Amniotic epithelial cell (primary cell): Measurements from ENCODE around the gene GH2.
A peak's percentile ranks its signal among the peaks of the same experiment; 100 is the strongest.
"Not testable (repeated sequence)": the region's sequence is repeated elsewhere in the genome, so short reads cannot be mapped to it uniquely, and the experiment has no call there.

Source experiments
- DNase-seq: peaks from one replicate; pipeline ENCODE4 v3.0.0-alpha.2; 2010; ENCODE audit warnings: low read depth

The GH2 gene

DNA sequence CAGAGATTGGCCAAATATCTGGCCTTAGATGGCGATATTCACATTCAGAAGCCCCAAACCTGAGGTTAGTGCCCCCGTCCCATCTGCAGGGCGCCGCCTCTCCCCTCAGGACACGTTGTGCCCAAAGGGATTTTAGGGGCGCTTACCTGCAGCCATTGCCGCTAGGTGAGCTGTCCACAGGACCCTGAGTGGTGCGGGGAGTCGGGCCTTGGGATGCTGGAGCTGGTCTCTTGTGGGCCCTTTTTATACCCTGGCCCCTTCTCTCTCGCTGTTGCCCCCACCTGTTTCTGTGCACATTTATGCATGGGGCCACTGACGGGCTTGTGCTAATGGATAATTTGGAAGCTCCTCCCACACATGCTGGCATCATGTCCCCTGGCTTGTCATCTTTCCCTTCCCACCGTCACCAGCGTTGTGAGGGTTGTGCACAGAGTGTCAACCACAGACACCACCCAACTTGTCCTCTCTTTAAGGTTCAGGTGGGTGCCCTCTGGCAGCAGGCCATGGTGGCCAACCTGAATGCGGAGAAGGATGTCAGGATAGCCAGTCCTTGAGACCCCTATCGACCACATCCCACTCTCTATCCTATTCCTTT is 29.4 kb upstream of the GH2 start, which contains the start of gene CSHL1:
CSHL1 (minus strand) TSS at position 218 of the 595 bp plus-strand sequence; CDS start at position 156, 62 bp downstream.
- no peak for DNase-seq

DNA sequence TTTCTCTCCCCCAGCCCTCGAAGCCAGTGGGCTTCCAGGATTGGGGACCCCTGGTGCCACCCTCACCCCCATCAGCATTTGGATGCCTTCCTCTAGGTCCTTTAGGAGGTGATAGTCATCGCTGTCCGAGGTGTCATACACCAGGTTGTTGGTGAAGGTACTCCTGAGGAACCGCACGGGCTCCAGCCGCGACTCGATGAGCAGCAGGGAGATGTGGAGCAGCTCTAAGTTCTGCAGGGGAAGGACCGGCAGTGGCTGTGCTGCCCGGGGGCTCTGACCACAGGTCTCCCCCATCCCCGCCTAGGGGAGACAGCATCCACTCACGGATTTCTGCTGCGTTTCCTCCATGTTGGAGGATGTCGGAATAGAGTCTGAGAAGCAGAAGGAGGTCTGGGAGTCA is 28.4 kb upstream of the GH2 start:
- no peak for DNase-seq

DNA sequence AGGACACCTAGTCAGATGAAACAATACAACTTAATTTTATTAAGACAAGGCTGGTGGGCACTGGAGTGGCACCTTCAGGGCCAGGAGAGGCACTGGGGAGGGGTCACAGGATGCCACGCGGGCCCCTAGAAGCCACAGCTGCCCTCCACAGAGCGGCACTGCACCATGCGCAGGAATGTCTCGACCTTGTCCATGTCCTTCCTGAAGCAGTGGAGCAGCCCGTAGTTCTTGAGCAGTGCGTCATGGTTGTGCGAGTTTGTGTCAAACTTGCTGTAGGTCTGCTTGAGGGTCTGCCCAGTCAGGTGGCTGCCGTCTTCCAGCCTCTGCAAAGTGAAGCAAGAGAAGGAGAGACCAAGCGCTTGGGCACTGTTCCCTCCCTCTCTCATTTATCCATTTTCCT is 27.8 kb upstream of the GH2 start:
- DNase-seq = not testable (repeated sequence)

DNA sequence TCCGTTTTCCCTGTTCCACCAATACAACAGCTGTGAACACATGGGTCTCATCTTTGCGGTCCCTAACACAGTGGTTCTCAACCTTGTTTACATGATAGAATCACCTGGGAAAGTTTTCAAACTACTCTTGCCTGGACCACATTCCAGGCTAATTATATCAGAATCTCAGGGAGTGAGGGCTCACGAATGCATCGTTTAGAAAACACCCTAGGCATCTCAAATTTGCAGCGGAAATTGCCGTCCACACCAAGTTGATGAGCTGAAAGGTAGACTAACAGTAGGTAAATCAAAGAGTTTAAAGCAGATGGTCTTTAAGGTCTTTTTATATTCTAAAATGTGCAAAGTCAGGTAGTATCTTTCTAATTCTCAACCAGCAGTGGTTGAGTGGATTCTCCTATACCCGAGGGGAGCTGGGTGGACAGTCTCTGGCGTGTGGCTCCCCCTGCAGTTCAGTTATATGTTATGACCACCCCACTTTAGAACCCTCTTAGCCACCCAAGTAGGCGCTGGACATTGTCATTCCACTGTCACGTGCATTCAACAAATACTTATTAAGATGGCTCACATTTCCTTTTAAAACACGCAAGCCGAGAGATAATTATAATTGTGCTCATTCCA is 25.5 kb upstream of the GH2 start:
- DNase-seq = peak; percentile 12

DNA sequence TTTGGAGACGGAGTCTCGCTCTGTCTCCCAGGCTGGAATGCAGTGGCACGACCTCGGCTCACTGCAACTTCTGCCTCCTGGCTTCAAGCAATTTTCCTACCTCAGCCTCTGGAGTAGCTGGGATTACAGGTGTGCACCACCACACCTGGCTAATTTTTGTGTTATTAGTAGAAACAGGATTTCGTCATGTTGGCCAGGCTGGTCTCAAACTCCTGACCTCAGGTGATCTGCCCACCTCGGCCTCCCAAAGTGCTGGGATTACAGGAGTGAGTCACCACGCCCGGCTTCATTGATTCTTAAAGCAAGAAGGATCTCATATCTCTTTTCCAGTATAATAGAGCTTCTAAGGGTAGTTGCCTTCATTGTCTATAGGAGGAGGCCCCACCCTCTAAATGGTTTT is 23.1 kb upstream of the GH2 start:
- not testable (repeated sequence) for DNase-seq

DNA sequence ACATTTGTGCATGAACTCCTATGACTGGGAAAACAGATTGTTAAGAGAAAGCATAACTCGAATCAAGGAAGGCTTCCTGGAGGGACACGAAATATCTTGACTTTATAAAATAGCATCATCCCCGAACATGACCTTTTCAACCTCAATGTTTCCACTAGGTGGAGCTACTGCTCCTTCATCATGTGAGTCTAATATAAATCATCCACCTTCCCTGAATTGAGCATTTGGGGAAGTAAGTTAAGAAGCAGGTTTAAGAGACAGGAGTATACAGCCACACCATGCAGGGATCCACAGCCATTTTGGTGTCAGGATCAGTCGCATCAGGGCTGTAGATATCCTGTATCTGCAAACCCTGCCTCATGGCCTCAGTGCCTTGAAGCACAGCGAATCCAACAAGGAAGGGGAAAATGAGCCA is 22.1 kb upstream of the GH2 start:
- not testable (repeated sequence) for DNase-seq

DNA sequence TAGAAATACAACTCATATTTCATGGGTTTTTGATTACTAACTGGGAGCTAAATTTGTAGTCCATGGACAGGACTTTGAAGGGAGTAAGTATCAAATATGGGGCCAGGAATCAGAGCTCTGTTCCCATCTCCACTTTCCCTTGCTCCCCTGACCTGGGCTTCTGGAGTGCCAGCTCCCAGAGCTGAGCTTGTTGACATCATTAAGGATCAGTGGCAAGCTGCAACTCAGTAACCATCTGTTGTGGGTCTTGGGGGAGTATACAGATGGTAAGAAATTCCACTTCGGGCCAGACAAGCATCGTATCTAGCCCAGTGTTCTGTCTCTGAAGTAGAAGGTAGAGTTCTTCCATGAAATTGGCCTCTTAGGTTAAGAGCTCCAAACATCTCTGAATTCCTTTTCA is 20.2 kb upstream of the GH2 start:
- not testable (repeated sequence) for DNase-seq

DNA sequence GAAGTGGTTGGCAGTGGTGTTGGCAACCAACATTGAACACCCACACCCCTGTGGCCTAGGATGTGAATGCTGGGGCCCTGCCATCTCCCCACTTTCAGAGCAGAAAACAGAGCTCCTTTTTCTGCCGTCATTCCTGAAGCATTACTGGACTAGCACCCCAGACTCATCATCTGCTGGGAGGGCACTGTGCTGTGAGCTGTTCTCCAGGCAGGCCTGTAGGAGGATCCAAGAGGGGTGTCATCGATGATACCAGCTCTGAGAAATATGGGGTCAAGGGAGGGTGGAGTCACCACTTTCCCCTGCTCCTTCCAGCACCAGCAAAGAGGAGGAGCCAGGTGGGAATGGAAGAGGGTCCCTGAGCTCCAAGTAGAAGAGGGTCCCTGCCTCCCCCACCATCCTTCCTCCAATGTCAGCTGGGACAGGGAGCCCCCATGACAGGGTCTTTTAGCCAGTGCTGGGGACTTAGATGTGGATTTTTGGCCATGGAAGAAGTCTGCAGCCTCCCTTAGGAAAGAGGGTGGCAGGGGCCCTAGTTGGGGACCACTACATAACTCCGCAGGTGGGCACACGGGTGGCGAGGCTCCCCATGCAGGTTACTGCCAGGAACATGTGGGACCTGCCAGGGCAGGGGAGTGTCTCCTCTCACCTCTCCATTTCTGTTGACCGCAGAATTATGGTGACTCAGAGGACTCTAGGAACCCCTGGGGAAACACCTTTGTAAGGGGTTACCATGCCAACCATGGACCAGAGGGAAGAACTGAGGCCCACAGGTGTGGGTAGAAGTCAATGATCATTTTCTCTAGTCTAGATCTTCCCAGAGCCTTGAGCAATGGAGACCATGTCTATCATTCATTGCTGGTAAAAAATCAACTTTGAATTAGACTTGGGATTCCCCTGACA is 17.4 kb upstream of the GH2 start:
- DNase-seq = peak; percentile 24

DNA sequence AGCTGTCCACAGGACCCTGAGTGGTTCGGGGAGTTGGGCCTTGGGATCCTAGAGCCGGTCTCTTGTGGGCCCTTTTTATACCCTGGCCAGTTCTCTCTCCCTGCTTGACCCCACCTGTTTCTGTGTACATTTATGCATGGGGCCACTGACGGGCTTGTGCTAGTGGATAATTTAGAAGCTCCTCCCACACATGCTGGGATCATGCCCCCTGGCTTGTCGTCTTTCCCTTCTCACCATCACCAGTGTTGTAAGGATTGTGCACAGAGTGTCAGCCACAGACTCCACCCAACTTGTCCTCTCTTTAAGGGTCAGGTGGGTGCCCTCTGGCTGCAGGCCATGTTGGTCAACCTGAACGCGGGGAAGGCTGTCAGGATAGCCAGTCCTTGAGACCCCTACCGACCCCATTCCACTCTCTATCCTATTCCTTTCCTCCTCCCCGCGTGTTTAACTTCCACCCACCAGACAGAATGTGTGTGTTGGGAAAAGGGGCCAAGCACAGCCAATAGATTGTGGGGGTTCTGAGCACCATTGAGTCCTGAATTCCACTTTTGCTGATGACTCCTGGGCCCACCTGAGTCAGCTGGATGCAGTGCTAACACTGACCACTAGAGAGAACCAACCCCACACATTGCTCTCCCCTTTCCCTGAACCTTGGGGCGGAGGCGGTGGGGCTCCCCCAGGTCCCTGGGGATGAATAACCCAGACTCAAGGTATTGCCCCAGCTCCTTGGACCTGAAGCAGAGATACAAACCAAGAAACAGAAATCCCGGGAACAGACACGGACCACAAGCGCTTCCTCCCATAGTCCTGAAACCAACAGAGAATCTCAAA is 15.0 kb upstream of the GH2 start, which contains the start of gene CSH1:
CSH1 (minus strand) TSS at position 51 of the 831 bp plus-strand sequence. CDS start 63 bp downstream, outside the sequence.
- DNase-seq = not testable (repeated sequence)

DNA sequence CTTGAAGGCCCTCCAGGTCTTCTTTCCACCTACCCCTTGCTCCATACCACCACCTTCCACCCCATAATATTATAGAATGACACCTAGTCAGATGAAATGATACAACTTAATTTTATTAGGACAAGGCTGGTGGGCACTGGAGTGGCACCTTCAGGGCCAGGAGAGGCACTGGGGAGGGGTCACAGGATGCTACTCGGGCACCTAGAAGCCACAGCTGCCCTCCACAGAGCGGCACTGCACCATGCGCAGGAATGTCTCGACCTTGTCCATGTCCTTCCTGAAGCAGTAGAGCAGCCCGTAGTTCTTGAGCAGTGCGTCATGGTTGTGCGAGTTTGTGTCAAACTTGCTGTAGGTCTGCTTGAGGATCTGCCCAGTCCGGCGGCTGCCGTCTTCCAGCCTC is 13.1 kb upstream of the GH2 start:
- DNase-seq = not testable (repeated sequence)

DNA sequence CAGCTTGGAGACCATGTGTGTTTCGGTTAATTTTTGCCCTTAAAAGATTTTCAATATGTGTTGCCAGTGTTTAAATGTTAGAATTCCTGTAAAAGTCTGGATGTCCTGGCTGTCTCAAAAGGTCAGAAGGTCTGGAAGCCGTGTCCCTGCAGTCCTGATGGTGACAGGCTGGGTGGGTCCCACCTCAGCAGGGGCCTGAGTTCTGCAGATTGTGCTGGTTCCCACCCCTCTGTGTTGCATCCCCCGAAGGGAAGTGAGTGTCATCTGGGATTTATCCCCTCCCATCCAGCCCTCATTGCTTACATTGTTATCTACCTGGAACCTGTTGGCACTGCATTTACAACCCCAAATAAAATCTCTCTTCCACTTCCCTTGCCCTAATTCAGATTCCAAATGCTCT is 12.3 kb upstream of the GH2 start:
- DNase-seq = not testable (repeated sequence)

DNA sequence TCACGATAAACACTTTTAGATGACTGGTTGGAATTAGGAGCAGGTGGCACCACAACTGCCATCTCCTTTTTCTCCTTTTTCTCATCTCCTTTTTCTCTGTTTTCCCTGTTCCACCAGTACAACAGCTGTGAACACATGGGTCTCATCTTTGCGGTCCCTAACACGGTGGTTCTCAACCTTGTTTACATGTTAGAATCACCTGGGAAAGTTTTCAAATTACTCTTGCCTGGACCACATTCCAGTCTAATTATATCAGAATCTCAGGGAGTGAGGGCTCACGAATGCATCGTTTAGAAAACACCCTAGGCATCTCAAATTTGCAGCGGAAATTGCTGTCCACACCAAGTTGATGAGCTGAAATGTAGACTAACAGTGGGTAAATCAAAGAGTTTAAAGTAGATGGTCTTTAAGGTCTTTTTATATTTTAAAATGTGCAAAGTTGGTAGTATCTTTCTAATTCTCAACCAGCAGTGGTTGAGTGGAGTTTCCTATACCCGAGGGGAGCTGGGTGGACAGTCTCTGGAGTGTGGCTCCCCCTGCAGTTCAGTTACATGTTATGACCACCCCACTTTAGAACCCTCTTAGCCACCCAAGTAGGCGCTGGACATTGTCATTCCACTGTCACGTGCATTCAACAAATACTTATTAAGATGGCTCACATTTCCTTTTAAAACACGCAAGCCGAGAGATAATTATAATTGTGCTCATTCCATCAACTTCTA is 10.7 kb upstream of the GH2 start:
- DNase-seq = not testable (repeated sequence)

DNA sequence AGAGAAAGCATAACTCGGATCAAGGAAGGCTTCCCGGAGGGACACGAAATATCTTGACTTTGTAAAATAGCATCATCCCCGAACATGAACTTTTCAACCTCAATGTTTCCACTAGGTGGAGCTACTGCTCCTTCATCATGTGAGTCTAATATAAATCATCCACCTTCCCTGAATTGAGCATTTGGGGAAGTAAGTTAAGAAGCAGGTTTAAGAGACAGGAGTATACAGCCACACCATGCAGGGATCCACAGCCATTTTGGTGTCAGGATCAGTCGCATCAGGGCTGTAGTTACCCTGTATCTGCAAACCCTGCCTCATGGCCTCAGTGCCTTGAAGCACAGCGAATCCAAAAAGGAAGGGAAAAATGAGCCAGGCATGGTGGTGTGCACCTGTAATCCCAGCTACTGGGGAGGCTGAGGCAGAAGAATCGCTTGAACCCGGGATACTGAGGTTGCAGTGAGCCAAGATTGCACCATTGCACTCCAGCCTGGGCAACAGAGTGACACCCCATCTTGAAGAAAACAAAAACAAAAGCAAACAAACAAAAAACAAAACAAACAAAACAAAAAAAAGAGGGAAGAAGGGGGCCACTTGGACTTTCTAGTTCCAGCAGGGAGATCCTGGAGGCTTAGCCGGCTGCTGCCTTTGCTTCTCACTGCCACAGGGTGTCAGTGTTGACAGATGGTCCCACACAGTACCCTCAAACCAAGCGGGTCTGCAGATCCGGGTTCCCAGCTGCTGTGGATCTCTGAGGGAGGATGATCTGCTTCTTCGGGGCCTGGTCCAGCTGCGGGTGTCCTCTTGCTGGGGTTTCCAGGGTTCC is 7.5 kb upstream of the GH2 start:
- peak; percentile 17 for DNase-seq

DNA sequence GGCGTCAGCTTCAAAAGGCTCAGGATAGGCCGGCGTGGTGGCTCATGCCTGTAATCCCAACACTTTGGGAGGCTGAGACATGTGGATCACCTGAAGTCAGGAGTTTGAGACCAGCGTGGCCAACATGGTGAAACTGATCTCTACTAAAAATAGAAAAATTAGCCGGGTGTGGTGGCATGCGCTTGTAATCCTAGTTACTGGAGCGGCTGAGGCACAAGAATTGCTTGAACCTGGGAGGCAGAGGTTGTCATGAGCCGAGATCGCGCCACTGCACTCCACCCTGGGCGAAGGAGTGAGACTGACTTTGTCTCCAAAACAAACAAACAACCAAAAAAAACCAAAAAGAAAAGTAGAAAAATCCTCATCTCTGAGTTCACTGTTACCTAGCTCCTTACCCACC is 3.4 kb upstream of the GH2 start:
- not testable (repeated sequence) for DNase-seq

DNA sequence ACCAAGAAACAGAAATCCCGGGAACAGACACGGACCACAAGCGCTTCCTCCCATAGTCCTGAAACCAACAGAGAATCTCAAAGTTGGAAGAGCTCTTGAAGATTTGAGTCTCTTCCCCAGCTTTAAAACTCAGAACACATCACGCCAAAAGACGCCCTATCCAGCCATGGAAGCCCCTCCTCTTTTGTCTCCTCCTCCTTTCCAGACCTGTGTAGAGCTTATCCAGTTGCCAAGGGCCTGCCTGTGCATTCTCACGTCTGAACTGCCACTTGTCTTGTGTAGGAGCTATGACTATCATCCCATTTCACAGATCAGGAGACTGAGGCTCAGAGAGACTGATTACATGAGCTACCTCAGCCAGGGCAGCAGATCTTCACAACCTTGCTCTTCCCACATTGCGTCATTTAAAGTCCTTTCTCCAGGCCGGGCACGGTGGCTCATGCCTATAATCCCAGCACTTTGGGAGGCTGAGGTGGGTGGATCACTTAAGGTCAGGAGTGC is 932 bp upstream of the GH2 start:
- not testable (repeated sequence) for DNase-seq

DNA sequence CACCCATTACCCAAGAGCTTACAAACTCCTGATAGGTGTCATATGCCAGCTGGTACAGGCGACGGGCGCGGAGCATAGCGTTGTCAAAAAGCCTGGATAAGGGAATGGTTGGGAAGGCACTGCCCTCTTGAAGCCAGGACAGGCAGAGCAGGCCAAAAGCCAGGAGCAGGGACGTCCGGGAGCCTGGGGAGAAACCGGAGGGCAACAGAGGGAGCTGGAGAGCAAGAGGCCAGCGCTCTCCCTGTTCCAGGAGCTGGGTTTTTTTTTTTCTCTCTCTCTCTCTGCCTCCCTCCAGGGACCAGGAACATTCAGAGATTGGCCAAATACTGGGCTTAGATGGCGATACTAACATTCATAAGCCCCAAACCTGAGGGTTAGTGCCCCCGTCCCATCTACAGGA is 407 bp downstream of the GH2 start:
- DNase-seq = not testable (repeated sequence)

DNA sequence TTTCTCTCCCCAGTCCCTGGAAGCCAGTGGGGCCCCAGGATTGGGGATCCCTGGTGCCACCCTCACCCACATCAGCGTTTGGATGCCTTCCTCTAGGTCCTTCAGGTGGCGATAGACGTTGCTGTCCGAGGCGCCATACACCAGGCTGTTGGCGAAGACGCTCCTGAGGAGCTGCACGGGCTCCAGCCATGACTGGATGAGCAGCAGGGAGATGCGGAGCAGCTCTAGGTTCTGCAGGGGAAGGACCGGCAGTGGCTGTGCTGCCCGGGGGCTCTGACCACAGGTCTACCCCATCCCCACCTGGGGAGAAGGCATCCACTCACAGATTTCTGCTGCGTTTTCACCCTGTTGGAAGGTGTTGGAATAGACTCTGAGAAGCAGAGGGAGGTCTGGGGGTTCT is 1.0 kb downstream of the GH2 start:
- DNase-seq = no peak

DNA sequence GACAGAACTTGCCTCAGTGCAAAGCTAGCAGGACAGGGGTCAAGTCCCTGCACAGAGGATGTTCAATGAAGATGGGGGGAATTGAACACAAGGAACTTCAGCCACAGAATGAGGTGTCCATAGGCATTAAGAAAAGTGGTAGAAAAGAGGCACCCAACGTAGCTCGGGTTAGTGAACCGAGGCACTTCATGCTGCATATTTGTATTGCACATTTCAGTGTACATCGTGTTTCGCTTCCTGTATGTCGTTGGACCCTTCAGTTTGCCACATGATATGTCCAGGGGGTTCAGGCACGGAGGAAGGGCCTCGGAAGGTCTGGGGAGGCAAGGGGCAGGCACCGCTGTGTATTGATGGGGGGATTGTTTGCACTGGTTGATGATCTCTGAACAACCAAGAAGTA is 3.3 kb downstream of the GH2 start:
- DNase-seq = not testable (repeated sequence)

DNA sequence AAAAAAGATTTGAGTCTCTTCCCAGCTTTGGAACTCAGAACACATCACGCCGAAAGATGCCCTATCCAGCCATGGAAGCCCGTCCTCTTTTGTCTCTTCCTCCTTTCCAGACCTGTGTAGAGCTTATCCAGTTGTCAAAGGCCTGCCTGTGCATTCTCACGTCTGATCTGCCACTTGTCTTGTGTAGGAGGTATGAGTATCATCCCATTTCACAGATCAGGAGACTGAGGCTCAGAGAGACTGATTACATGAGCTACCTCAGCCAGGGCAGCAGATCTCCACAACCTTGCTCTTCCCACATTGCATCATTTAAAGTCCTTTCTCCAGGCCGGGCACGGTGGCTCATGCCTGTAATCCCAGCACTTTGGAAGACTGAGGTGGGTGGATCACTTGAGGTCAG is 7.1 kb downstream of the GH2 start:
- DNase-seq = not testable (repeated sequence)

DNA sequence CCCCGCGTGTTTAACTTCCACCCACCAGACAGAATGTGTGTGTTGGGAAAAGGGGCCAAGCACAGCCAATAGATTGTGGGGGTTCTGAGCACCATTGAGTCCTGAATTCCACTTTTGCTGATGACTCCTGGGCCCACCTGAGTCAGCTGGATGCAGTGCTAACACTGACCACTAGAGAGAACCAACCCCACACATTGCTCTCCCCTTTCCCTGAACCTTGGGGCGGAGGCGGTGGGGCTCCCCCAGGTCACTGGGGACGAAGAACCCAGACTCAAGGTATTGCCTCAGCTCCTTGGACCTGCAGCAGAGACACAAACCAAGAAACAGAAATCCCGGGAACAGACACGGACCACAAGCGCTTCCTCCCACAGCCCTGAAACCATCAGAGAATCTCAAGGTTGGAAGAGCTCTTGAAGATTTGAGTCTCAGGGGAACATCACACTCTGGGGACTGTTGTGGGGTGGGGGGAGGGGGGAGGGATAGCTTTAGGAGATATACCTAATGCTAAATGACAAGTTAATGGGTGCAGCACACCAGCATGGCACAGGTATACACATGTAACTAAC is 7.6 kb downstream of the GH2 start:
- DNase-seq = not testable (repeated sequence)
